Fibroblast of skin of abdomen (primary cell): ENCODE data around the gene STX12. TPM values are rescaled to one million over a fixed set of nuclear protein-coding genes. Genes with fewer than 3 reads are reported as not detected.
A peak's percentile ranks its signal among the peaks of the same experiment; 100 is the strongest.

Source experiments
- DNase-seq: peaks from one replicate; pipeline ENCODE4 v3.0.0-alpha.2; 2013
- polyA plus RNA-seq, 2 experiments: library from polyadenylated mRNA; unstranded; fragments of 120-200 nt; gene quantifications; one replicate each; pipeline ENCODE4 v1.2.1, GENCODE V29; 2013; ENCODE audit not compliant: insufficient read length in 2 of 2

STX12 gene
- 42.5 TPM for polyA plus RNA-seq (2013, experiment 1 of 2; ENCODE audit: insufficient read length)
- 42.7 TPM for polyA plus RNA-seq (2013, experiment 2 of 2; ENCODE audit: insufficient read length)

- DNase-seq = peak; percentile 100
Measured at GRCh38 chr1:27772932-27773825, at the start of gene STX12. STX12 (plus strand) TSS chr1:27773219; CDS start chr1:27773308, 89 bp downstream.

- peak; percentile 1 for DNase-seq
Measured at GRCh38 chr1:27724961-27725373, 48.1 kb upstream of the STX12 start.

- DNase-seq = peak; percentile 99
Measured at GRCh38 chr1:27725374-27726172, 47.4 kb upstream of the STX12 start, which contains the start of gene FAM76A. FAM76A (plus strand) TSS chr1:27725961; CDS start chr1:27726081, 120 bp downstream.

- DNase-seq = peak; percentile 22
Measured at GRCh38 chr1:27726173-27727044, 46.6 kb upstream of the STX12 start.

GRCh38 chr1:27727126-27727525 is 45.9 kb upstream of the STX12 start:
- DNase-seq = peak; percentile 13

- no peak for DNase-seq
Measured at GRCh38 chr1:27736252-27736651, 36.8 kb upstream of the STX12 start.

GRCh38 chr1:27741121-27741520 is 31.9 kb upstream of the STX12 start:
- no peak for DNase-seq

- DNase-seq = no peak
Measured at GRCh38 chr1:27744556-27744955, 28.5 kb upstream of the STX12 start.

GRCh38 chr1:27745466-27745865 is 27.6 kb upstream of the STX12 start:
- no peak for DNase-seq

GRCh38 chr1:27752360-27752759 is 20.7 kb upstream of the STX12 start:
- DNase-seq = no peak

GRCh38 chr1:27755286-27755685 is 17.7 kb upstream of the STX12 start:
- DNase-seq = no peak

GRCh38 chr1:27755865-27756264 is 17.2 kb upstream of the STX12 start:
- no peak for DNase-seq

- no peak for DNase-seq
Measured at GRCh38 chr1:27759236-27759635, 13.8 kb upstream of the STX12 start.

- no peak for DNase-seq
Measured at GRCh38 chr1:27760426-27760825, 12.6 kb upstream of the STX12 start.

GRCh38 chr1:27762033-27762432 is 11.0 kb upstream of the STX12 start:
- no peak for DNase-seq

- DNase-seq = no peak
Measured at GRCh38 chr1:27763358-27763757, 9.7 kb upstream of the STX12 start.

GRCh38 chr1:27770293-27770830 is 2.7 kb upstream of the STX12 start:
- no peak for DNase-seq

GRCh38 chr1:27772036-27772931 is 735 bp upstream of the STX12 start:
- DNase-seq = peak; percentile 50

- DNase-seq = peak; percentile 12
Measured at GRCh38 chr1:27773826-27774445, 917 bp downstream of the STX12 start.

- DNase-seq = no peak
Measured at GRCh38 chr1:27774654-27775053, 1.6 kb downstream of the STX12 start.
